HG03342 (cell line): ENCODE measurements around the gene MKNK1.

Experiments used
- ATAC-seq: cut with Tn5 transposase; IDR thresholded peaks from one replicate; pipeline ENCODE4 v1.9.1; 2021; ENCODE audit warnings: mild to moderate bottlenecking, moderate library complexity; ENCODE audit not compliant: unreplicated experiment

Gene MKNK1

DNA sequence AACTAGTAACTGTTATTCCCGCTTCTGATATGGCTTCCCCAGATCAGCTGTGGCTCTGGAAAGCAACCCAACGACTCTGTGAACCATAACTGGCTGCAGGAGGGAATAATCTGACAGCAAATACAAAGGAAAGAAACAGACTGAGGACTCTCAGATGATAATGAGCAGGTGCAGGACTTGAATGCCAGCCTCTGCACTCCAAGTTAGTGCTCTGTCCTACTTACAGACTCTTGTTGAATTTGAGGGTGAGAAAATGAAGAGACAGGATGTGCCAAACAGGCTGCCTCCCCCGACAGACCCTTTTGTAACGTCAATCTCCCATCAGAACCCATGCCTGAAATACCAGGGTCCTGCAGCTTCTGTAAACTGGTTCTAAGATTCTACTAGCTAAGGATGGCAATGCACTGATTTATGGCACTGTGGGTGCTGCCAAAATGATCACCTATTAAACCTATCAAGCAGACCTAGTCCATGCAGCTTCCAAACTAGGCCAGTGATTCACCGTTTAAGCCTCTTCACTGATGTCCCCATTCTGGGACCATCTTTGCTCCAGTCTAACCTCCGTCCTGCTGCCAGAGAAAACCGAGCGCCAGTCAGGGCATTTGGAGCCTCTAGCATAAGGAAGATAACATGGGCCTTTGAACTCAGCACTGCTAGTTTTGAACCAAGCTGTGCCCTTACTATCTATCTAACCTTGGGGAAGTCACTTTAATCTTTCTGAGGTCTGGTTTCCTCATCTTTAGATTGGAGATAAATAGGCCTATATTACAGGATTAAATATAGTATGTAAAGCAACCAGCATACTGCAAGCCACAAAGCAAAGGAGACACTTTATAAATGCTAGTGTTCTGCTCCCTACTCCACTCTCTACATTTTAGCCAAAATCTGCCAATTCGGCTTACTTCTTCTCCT lies 4.8 kb downstream of the MKNK1 start:
- no peak for ATAC-seq

- ATAC-seq, result no peak
These were observed 7.2 kb downstream of the MKNK1 start for GRCh38 chr1:46596846-46597245.

DNA sequence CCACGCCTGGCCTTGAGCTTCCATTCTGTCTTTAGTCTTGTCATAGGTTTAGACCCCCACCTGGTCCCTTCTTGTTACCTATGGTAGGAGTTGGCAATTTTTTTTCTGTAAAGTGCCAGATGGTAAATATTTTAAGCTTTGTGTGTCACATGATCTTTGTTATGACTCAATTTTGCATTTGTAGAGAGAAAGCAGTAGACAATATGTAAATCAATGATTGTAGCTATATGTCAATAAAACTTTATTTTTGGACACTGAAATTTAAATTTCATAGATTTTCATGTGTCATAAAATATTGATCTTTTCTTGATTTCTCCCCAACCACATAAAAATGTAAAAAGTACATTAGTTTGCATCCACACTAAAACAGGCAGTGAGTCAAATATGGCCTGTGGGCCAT lies 8.0 kb downstream of the MKNK1 start:
- ATAC-seq, result no peak

DNA sequence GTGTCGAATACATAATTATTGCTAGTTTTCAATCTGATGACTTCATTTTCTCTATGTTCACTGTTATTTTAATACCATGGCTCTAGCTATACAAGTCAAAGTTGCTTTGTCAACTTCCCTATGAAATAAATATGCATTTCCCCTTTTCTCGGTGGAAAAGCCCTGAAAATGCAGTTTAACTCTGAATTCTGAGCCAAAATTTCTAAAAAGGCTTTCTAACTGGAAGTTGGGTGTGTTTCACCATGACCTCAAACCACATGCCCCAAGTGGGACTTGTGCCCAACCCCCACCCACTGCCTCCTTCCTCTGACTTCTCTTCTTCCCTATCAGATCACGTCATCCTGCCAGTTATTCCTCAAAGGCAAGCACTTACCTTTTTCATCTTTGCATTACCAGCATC lies 8.9 kb downstream of the MKNK1 start:
- no peak for ATAC-seq

- ATAC-seq, result no peak
These were observed 10.0 kb downstream of the MKNK1 start for GRCh38 chr1:46594063-46594462.

GRCh38 chr1:46592823-46593222 lies 11.2 kb downstream of the MKNK1 start:
- no peak for ATAC-seq

DNA sequence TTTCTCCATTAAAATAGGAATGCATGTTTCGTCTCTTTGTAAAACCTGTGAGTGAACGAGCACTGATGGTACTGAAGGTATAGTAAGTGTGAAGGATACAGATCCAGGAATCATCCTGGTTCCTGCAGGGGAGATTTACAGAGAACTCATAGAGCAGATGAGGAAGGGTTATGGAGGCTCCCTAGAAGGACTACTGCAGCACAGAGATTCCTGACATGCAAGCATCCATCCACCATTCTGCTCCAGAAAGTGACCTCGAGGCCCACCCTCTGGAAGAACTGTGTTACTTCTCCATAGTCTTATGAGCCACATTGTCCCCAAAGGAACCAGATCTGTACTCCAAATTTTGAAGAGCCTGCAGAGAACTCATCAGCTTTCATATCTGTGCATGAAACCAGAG lies 14.5 kb downstream of the MKNK1 start:
- ATAC-seq, result no peak

GRCh38 chr1:46587069-46587468 lies 17.0 kb downstream of the MKNK1 start:
- ATAC-seq, result no peak

- no peak for ATAC-seq
These were observed 18.6 kb downstream of the MKNK1 start for GRCh38 chr1:46585312-46585938.

- ATAC-seq, result no peak
These were observed 20.6 kb downstream of the MKNK1 start for GRCh38 chr1:46583494-46583893.

- no peak for ATAC-seq
These were observed 21.1 kb downstream of the MKNK1 start for GRCh38 chr1:46582972-46583371.

- no peak for ATAC-seq
These were observed 22.2 kb downstream of the MKNK1 start for GRCh38 chr1:46581681-46582455.

DNA sequence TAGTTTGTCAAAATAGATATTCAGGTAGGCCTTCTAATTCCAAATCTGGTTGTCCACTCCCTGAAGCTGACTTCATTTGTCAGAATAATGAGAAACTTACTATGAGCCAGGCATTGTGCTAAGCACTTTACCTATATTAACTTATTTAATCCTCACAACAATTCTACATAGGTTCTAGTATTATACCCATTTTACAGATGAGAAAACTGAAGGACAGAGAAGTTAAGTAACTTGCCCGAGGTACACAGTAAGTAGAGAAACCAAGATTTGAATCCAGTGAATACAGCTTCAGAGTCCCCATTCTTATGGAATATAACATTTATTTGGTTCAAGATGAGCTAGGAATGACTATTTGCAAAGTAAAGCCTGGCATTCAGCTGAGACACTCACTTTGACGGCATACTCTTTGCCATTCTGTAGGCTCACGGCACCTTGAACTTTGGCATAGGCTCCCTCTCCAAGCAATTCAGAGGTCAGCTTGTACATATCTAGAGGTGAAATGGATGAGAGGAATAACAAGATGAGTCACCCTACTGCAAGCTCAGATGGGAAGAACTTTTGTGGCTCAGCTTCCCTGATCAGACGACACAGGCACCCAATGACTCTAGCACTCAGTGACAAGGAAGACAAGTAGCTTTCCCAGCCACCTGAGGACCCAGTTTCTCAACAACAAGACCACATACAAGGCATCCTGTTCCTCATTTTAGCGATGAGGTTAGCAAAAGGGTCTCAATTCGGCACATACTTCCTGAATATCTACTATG lies 23.7 kb downstream of the MKNK1 start:
- ATAC-seq, result no peak

- ATAC-seq, result no peak
These were observed 26.4 kb downstream of the MKNK1 start for GRCh38 chr1:46577671-46578070.

- ATAC-seq, result no peak
These were observed 27.5 kb downstream of the MKNK1 start for GRCh38 chr1:46576596-46576995.

- ATAC-seq, result no peak
These were observed 28.3 kb downstream of the MKNK1 start for GRCh38 chr1:46575778-46576177.

DNA sequence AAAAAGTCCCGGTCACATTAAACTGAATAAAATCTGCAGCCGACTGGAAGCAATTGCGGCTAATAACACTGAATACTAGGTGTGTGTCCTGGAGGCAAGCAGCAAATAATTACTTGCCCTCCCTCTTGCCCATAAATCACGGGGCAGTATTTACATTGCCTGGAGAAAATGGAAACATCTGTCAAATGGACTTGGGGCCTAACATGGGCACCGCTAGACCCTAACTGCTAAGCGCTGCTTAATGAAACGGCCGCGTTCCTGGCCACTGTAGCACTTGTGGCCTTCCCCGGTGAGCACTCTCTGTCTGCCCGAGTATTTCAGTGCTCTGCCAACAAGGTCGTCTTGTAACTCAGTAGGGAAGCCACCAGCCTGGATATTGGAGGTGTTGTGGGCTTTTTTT lies 28.8 kb downstream of the MKNK1 start:
- ATAC-seq, result no peak

- no peak for ATAC-seq
These were observed 32.3 kb downstream of the MKNK1 start for GRCh38 chr1:46571691-46572225.

DNA sequence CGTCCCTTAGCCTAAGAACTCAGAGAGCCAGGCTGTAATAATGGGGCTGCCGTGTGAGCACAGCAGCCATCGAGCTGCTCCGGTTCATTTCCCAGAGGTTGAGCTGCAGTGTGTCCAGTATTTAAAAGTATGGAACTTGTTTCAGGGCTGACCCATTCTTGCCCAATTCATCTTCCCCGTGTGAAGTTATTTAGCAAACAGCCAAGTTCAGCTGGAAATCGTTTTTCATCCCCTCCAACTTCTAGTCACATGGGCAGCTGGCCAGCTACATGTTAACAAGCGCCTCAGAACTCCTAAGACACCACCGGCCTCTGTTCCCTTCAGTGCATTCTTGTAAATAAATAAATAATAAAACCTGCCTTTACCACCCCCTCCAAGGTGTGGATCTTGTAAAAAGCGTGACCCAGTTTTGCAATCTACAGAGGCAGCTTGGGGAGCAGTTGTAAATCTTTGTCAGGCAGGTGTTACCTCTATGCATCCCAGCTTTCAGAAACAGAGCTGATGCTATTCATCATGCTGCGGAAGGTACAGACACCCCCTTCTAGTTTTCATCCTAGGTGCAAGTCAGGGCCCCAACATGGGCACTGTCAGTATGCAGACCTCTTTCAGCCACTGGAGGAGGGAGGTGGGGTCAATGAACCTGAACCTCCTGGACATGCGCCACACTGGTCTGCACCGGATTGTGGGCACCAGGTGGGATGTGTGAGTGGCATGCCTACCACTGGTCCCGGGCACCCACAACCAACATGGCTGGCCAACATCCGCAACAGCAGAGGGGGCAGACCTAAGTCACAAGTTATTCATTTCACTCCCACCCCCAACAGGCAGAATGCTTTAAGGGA lies 34.0 kb downstream of the MKNK1 start:
- no peak for ATAC-seq

DNA sequence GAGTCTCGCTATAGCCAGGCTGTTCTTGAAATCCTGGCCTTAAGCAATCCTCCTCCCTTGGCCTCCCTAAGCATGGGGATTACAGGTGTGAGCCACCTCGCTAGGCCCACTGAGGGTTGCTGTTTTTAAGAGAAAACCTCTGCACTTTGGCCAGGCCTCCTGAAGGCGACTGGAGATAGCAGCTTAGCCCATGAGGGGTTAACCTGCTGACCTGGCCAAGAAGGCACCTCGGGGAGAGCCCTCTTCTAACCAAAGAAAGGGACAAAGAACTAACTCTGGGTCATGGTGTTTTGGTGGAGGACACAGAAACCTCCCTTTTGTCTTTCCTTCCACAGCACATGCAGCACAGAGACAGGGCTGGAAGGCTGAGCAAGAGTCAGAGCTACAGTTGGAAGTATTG lies 35.0 kb downstream of the MKNK1 start:
- no peak for ATAC-seq
